NCI-H2227 (cell line): ENCODE results near the gene DAAM2.

Source experiments
- DNase-seq: peaks from one replicate; lab custom pipeline; 2025; ENCODE audit not compliant: unreplicated experiment; lab: John Stamatoyannopoulos, UW

The DAAM2 gene

DNA sequence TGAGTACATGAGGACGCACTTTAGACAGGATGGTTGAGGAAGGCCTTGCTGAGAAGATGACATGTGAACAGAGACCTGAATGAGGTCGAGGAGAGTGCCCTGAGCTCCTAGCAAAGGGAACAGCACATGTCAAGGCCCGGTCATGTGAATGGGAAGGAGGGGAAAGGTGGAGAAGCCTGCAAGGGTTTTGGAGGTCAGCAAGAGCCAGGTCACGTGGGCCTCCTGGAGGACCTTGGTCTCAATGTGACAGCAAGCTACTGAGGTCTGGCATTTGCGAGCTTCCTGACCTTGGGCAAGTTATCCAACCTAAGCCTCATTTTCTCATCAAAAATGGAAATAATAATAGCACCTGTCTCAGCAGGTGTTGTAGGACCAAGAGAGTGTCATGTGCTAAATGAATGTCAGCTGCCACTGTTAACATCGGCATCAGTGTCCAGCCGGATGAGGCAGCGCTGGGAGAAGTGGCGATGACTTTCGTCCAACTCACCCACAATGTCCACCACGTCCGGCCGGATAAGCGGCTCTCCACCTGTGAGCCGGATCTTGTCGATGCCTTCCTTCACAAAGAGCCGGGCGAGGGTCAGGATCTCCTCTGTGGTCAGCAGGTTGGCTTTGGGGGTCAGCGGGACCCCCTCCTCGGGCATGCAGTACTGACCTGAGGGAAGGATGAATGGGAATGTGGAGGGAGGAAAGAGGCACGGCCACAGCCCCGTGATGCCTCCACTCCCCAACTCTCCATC is 133.2 kb downstream of the DAAM2 start:
- DNase-seq = no peak

DNA sequence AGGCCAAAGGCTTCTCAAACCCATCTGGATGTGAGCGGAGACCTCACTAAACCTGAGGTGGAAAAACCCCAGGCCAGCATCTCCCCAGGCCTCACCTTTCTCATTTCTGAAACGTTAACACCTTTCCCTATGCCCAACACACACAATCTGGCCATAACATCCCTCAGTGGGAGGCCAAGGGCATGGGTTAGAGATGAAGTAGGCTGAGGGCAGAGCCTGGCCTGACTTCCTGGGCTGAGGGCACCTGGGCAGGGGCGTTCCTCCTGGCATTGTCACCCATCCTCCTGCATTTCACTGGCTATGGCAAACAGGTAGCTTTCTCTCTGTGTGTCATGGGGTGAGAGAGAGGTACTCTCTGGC is 133.7 kb downstream of the DAAM2 start:
- DNase-seq = no peak

DNA sequence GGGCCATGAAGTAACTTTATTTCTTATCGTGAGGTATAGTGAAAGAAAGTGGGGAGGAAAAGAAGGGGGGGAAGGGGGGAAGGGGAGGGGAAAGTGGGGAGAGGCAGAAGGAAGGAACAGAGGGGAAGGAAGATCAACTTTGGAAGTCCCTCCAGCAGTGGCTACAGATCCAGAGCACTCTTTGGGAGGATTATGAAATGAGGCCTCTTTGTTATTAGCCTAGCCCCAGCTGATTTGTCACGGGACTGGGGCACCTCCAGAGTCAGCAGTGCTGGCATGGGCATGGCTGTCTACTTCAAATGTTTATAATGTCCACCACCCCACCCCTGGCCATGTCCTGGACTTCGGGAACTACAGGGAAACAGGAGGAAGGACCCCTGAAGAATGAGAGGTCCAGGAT is 134.5 kb downstream of the DAAM2 start:
- DNase-seq = no peak

DNA sequence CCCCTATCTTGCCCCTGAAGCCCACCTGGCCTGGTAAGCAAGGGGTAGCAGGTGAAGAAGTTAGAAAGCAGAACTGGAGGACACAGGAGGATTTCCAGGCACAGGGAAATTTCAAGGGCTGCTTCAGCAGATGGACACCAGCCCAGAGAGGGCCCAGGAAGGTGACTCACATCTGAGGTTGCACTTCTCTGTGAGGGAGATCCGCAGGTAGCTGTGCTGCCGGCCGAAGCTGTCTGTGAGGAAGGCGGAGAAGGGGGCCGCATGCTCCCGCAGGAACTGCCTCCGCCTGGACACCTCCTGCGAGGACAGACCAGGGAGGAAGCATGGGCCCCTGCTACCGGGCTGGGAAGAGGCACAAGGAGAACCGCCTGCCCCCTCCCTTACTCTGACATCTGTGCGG is 135.0 kb downstream of the DAAM2 start:
- no peak for DNase-seq

DNA sequence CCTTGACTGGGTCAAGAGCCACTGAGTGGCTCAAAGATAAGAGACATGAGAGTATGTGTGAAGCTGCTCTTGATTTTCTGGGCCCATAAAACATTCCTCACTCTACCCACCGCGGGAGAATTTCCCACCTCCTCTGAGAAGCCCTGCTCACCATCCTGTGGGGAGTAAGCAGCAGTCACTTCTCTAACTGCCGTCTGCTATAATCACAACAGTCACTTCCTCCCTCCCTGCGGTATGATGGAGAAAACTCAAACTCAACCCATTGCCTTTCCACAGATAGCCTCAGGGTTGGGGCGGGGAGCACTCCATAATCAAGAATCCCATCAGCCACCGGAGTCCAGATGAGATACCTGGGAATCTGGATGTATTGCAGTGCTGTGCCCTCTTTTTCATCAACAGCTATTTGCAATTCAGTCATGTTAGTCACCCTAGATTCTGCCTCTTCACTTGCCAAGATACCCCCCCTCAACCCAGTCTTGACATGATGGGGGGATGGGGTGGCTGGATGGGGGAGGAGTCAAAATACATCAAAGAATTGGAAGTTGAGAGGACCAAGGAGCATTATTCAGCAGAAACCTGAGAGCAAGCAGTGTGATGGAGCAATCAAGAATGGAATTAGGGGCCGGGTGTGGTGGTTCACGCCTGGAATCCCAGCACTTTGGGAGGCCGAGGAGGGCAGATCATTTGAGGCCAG is 137.0 kb downstream of the DAAM2 start:
- DNase-seq = no peak

DNA sequence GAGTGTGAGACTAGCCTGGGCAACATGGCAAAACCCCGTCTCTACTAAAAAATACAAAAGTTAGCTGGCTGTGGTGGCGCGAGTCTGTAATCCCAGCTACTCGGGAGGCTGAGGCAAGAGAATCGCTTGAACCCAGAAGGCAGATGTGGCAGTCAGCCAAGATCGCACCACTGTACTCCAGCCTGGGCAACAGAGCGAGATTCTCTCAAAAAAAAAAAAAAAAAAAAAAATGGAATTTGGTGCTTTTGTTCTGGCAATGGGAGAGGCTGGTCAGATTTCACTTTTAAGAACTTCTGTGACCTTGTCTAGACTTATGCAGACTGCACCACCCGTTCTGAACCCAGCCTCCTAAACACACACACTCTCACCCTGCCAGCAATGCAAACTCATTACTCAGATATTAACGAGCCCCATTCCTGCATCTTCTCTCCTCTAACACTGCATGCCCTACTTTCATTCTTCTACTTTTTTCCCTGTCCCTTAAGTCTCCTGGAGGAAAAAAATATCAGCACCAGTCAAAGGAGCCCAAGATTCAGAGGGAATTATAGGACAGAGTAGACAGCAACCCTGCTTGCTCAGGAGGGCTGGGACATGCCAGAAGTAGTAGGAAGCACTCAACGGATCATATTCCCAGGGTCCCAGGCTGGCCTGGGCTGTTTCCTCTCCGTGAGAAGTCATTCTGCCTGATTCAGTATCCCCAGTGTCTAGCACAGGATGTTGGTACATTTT is 137.7 kb downstream of the DAAM2 start:
- DNase-seq = no peak

DNA sequence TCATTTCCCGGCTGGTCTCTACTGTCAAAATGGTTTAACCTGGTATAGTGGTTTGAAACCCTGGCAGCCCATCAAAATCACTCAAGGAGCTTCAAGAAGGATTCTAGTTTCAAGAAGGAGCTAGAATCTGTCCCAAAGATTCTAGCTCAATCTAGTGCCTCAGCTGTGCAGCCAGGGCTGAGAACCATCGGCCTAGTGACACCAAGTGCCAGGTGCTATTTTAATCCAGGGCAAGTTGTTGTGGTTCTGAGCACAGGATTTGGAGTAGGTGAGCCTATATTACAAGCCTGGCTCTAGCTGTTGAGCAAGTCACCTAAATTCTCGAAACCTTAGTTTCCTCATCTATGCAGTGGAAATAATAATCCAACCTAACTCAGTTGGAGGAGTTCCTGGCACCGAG is 138.4 kb downstream of the DAAM2 start:
- DNase-seq = no peak

DNA sequence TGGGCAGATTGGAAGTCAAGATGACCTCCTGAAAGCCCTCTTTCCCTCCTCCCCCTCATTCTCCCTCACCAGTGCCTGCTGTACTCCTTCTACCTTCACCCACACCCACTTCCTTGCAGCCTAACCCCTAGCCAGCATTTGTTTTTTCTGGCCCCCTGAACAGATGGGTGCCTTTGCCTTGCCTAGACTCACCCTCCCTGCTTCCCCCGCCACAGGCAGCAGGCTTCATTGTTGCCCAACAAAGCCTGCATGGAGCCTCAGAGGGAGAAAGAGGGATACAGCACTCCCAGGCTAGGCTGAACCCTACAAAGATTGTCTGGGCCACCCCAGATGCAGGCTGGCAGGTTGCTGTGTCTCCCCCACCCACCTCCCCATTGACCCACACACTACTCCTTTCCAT is 139.4 kb downstream of the DAAM2 start:
- DNase-seq = no peak

DNA sequence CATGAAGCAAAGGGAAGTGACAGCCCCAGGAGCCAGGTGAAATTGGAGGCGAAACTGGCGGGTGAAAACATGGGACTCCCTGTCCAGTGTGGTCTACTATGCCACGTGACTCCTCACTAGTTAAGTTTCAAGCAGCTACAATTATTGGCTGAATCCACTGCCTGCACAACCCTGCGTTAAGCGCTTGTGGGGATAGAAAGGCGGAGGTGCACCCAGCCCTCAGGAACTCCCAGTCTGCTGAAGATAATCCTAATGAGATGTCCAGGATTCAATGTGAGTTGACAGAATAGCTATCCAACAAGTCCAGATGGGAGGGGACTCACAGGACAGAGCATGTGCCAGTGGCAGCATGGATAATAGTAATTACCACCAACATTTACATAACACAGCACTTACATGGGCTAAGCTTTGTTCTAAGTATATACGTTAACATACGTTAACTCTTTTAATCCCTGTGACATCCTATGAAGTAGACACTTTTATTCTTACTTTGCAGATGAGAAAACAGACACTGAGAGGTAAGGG is 140.3 kb downstream of the DAAM2 start:
- no peak for DNase-seq

DNA sequence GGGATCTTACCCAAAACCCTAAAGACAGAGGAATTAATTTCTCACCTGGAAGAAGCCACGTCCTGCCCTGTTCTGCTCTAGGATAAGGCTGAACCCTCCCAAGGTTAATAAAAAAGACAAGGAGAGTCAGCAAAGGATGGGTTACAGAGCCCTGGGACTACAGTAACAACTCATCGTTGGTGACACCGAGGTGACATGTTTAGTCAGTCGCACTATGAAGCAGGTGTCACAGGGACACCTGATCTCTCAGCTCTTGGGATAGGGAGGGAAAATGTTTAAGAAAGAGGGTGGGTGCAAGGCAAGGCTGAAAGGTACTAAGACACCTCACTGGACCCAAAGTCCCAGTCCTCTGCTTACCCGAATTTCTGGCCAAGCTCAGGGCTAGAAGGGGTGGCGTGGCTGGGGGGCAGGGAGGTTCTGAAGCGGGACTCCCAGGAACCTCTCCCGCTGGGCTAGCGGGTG is 141.5 kb downstream of the DAAM2 start:
- no peak for DNase-seq

DNA sequence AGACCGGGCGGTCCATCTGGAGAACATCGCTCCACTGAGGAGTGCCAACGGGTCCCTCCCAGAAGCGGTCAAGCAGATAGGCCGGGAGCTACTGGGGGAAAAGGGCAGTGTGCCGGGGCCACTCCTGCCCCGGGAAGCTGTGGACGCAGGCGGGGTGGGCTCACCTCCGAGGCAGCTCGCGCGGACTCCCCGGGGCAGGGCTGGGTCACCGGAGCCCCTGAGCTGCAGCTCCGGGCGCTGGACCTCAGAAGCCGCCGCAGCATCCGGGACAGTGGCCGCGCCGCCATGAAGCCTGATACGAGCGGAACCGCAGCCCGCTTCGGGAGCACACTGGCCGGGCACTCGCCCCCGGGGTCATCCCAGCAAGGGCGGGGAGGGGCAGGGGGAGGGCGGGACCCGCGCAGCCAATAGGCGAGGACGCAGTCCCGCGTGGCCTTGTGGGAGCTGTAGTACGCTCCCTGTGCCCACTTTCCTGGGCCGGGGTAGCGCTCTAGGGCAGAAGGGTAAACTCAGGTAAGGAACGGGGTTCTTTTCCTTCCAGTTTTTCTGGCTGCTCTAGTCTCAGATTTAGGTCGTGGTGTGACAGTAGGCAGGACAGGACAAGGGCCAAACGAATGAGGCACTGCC is 142.1 kb downstream of the DAAM2 start, which contains the start of gene MOCS1:
TSS of gene MOCS1 (minus strand) at position 332 of the 627 bp plus-strand sequence. CDS start at position 287, 45 bp downstream.
- peak; percentile 76 for DNase-seq

DNA sequence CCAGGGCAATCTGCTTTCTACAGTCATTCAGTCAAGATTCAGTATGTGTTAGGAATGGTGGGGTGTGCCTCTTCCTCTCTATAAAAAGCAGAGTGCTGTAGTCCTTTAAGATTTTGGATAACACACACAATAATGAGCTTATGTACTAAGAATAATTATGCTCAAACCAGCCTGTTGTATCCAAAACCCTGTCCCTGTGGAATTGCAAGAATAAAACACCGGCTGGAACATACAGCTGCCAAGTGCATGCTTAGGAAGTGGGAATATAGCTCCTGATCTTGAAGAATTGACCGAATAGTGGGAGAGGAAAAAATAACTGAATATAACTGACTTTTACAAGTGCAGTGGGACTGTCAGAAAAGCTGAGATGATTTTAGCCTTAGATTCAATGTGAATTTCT is 143.1 kb downstream of the DAAM2 start:
- no peak for DNase-seq

DNA sequence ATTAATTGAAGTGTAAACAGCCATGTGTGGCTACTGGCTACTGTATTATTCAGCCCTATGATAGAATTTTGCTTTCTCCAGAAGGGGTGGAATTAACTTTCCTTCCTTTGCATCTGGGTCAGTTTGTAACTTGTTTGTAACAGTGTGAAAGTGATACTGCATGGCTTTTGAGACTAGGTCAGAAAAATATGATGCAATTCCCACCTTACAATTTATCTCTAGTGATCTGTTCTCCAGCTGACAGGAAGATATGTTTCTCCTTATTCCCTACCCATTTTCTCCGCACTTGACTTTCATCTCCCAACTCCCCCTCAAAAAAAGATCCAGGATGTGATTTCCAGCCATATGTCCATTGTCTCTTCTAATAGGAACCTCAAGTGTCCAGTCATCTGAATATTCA is 144.7 kb downstream of the DAAM2 start:
- no peak for DNase-seq

DNA sequence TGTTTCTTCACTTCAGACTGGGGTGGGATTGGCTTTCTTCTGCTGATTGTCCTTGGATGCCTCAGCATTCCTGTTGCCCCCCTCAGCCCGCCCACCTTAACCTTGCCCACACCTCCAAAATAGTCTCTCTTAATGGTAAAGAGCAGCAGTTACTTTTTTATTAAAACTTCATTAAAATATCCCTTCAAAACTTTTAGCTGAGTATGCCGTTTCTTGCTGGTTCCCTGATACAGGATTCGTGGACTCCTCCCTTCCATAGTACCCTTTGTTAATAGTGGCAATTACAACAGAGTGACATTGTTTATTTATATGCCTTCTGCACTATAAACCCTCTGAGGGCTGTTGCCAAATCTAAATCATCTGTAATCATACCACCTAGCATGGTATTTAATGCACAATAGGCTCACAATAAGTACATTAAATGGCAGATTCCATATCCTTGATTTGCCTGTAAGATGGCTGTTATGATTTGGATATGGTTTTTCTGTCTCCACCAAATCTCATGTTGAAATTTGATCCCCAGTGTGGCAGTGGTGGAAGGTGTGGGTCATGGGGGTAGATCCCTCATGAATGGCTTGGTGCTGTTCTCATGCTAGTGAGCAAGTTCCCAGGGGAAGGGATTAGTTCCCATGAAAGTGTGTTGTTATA is 145.6 kb downstream of the DAAM2 start:
- no peak for DNase-seq

DNA sequence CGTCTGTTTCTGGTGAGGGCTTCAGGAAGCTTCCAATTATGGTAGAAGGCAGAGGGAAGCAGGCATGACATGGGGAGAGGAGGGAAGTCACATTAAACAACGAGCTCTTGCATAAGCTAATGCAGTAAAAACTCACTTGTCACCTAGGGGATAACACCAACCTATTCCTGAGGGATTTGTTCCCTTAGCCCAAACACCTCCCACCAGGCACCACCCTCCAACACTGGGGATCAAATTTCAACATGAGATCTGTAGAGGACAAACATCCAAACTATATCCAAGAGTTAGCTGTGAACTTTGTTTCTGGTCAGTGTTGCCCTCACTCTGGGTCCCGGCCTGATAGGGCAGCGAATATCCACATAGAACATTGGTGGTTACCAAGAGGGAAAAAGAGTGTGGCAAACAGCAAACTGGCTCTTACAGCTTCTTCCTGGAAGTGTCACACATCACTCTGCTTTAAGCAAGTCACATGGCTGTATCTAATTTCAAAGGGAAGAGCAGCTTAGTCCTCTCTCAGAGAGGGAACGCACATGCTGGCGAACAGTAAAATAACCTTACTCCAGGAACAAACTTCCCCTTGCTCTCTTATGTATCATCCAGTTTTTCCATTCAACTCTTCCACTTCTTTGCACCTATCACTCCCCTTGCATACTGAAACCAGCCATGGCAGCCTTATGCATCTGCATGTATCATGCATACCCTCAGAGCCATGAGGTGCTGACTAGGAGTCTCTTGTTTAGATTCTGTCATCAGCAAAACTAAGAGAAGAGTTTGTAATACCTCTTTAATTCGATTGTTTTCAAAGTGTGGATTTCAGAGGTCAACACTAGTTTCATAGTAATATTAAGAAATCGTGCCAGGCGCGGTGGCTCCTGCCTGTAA is 146.8 kb downstream of the DAAM2 start:
- no peak for DNase-seq

DNA sequence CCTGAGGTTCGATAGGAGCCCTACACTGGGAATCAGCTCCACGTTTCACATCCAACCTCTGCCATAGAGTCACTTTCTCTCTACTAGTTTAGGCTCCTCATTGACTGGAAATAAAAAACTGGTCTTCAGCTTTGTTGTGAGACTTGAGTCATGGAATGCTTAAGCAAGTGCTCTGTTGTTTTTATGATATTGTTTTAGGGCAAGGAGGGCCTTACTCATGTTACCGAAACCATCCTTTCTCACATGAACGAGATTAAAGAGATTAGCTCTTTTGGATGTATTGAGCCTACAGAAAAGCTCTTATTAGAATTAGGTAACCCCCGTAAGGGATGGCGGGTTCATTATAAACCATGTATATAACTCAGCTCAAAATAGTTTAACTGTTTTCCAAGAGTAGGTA is 149.0 kb downstream of the DAAM2 start:
- DNase-seq = no peak

DNA sequence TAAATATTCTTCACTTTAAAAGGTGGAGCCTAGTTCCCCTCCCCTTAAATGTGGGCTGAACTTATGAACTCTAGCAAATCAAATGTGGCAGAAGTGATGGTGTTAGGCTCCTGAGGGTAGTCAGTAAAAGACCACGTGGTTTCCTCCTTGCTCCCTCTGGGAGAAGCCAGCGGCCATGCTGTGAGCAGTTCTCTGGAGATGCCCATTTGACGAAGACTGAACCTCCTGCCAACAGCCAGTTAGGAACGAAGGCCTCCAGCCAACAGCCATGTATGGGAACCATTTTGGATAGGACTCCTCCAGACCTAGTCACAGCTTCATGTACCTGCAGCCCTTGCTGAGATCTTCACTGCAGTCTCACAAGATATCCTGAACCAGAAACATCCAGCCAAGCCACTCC is 149.6 kb downstream of the DAAM2 start:
- no peak for DNase-seq

DNA sequence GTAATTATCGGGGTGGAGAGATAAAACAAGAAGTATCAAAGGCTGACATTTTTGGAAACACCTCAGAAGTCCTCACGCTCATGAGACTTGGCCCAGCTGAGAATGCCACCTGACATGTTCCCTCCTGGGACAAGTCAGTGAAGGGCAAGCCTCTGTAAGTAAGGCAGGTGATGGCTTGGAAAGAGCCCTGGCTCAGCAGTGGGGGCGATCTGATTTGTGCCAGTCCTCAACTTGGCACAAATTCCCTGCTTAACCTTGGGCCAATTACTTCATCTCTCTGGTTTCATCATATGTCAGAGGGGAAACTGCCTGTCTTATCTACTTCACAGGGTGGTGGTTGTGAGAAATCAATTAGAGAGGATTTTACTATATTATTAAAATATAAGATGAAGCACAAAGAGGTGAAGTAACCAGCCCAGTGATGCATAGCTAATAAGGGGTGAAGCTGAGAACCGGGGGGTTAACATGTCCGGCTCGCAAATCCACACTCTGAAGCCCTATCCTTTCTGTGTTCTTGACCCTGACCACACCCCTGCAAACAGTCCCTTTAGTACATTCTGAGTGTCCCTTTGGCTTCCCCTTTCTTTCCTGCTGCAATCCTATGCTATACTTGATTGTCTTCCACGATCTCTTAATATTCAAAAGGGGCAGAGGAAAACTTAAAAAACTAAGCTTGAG is 150.9 kb downstream of the DAAM2 start:
- no peak for DNase-seq

DNA sequence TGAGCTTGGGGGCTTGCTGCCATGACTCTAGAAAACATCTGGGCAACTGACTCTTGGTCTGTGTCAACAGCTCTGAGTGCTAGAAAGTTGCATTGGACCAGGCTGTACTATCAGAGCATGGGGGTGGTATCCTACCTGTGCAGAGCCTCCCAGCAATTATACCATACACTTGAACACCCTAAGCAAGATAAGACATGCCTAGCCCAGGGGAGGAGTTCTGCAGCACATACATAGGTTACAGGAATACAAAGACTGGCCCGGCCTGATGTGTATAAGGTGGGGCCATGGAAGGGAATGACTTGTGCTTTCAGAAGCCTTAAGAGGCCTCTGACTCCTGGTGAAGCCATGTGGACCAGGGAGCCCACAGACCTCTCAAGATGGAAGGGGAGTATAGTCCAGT is 153.4 kb downstream of the DAAM2 start:
- DNase-seq = no peak
